SK-MEL-5 (cell line): ENCODE results near the gene OBSCN. TPM values are rescaled to one million over a fixed set of nuclear protein-coding genes. Genes with fewer than 3 reads are reported as not detected.

ENCODE experiments used
- DNase-seq: peaks from one replicate; pipeline ENCODE4 v3.0.0-alpha.2; 2016; ENCODE audit warnings: low read depth, low spot score
- in situ Hi-C: cut with HindIII; loops from 2 replicates; pipeline ENCODE4 v1.10.0; 2016; ENCODE audit warnings: low sequenced_read_pairs, high pct_unique_total_duplicates, low pct_unique_long_range_greater_than_20kb
- total RNA-seq: library from RNA; depleted of rRNA; stranded (reverse); fragments of >200 nt; shearing (Covaris generic); gene quantifications from 2 replicates; pipeline ENCODE4 v1.2.3, GENCODE V29; 2014

Gene OBSCN
- total RNA-seq, 1 experiment from 2014 or later, result 0.98 TPM

DNA sequence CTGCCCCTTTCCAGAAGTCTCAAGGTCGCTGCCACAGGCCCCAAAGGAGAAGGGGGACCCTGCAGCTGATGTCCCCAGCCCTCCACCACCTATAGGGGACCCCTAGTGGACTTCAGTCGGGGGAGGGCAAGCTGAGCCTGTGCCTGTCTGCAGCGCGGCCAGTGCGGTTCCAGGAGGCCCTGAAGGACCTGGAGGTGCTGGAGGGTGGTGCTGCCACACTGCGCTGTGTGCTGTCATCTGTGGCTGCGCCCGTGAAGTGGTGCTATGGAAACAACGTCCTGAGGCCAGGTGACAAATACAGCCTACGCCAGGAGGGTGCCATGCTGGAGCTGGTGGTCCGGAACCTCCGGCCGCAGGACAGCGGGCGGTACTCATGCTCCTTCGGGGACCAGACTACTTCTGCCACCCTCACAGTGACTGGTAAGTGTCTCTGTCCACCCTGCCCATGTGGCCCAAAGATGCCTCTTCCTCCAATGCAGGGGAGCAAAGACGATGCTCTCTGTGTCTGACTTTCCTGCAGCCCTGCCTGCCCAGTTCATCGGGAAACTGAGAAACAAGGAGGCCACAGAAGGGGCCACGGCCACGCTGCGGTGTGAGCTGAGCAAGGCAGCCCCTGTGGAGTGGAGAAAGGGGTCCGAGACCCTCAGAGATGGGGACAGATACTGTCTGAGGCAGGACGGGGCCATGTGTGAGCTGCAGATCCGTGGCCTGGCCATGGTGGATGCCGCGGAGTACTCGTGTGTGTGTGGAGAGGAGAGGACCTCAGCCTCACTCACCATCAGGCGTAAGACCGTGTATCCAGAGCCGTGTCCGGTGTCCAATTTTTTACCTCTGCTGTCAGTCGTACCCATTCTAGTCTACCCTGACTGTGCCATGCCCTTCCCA, 79.9 kb downstream of the OBSCN start:
- in situ Hi-C loops, result no loop called here
- DNase-seq, result no peak

DNA sequence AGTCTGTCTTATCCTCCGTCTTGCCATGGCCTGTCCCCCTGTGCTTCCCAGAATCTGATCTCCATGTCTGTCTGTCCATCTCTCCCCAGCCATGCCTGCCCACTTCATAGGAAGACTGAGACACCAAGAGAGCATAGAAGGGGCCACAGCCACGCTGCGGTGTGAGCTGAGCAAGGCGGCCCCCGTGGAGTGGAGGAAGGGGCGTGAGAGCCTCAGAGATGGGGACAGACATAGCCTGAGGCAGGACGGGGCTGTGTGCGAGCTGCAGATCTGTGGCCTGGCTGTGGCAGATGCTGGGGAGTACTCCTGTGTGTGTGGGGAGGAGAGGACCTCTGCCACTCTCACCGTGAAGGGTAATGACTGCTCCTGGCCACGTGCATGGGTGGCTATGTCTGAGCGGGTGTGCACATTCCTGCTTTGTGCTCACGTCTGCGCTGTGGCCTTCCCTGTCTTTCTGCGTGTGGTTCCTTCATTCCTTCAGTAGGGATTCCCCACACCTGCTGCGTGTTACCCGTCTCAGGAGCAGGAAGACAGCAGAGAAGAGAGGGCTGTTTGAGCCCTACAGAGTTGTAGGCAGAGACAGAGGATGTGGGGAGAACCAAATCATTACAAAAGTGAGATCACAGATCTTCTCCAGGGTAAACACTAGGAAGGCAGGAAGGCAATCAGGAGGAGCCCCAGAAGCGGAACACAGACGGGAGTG, 80.8 kb downstream of the OBSCN start:
- in situ Hi-C loops, result no loop called here
- DNase-seq, result no peak

DNA sequence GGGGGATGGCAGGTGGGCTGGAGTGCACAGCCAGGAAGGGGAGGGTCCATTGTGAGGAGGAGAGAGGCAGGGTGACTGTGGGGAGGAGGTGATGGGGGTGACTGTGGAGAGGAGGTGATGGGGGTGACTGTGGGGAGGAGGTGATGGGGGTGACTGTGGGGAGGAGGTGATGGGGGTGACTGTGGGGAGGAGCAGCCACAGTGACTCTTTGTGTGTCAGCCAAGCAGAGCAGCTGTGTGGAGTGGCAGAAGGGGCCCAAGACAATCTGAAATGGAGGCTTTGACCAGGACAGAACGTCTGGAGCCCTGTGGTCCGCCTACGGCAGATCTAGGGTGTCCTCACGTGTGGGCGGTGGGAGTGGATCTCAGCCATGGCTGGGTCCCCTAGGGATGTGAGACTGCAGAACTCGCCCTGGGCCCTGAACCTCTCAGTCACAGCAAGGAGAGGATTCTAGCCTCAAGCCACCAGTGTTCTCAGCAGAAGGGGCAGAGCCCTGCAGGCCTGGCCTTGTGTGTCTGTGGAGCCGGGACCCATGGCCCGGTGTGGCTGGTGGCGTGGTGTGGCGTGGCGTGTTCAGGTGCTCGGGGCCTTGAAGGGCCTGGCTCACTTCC, 81.5 kb downstream of the OBSCN start:
- in situ Hi-C loops, result no loop called here

DNA sequence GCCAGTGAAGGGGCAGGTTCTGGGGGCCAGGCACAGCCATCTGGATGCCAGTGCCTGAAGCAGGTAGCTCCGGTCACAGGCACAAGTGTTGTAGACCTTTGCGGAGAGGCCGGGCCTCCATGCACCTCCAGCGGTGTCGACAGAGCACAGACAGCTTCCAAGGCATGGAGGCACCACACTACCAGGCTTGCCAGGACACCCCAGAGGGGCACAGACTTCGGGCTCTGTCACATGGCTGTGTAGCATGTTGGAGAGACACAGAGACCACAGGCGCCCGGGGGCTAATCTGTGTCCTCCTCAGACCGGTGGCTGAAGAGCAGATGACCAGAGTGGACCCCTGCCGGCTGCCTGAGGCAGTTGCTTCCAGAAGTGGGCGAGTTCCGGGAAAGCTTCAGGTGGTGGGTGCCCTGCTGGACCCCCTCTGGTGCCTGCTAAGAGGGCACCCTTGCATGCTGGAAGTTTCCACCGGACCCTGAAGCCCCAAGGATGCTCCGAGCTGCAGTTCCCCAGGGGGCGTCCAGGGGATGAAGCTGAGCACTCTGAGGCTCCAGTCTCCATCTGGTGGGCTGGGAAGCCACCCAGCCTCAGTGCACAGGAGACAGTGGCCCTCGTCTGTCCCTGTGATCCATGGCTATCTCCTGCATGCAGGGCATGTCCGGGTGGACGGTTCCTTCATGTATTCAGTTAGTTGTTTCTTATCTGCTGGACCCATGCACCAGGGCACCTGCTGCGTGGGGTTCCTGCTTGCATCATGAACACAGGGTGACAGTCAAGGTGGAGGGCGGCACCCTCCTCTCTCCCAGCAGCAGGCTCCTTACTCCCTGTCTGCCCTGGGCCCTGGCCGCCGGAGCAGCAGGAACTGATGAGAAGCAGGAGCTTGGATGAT, 82.4 kb downstream of the OBSCN start:
- in situ Hi-C loops, result no loop called here
- no peak for DNase-seq

More for the DNA sequence above, 81.5 kb downstream of the OBSCN start:
- DNase-seq, result no peak

DNA sequence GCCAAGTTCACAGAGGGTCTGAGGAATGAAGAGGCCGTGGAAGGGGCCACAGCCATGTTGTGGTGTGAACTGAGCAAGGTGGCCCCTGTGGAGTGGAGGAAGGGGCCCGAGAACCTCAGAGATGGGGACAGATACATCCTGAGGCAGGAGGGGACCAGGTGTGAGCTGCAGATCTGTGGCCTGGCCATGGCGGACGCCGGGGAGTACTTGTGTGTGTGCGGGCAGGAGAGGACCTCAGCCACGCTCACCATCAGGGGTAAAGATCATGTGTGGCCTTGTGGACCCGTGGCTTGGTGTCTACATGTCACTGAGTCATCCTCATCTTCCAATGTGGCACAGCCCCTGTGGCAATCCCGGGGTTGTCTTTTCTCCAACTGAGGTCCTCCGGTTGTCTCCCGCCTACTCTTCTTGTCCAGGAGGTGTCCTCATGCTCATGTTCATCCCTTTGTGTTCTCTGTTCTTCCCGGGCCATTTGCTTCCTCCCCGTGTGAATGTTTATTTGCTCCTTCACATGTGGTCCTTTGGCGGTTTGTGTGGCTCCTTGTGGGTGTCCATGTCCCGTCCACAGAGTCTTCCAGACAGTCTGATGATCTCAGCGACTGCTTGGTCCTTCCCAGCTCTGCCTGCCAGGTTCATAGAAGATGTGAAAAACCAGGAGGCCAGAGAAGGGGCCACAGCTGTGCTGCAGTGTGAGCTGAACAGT, 84.2 kb downstream of the OBSCN start:
- no peak for DNase-seq
- in situ Hi-C loops, result no loop called here

DNA sequence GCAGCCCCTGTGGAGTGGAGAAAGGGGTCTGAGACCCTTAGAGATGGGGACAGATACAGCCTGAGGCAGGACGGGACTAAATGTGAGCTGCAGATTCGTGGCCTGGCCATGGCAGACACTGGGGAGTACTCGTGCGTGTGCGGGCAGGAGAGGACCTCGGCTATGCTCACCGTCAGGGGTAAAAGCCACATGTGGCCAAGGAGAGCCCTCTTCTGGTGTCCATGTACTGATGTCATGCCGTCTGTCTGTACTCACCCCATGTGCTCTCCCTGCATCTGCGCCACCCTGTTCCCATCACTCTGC, 84.7 kb downstream of the OBSCN start:
- in situ Hi-C loops, result no loop called here
- no peak for DNase-seq

DNA sequence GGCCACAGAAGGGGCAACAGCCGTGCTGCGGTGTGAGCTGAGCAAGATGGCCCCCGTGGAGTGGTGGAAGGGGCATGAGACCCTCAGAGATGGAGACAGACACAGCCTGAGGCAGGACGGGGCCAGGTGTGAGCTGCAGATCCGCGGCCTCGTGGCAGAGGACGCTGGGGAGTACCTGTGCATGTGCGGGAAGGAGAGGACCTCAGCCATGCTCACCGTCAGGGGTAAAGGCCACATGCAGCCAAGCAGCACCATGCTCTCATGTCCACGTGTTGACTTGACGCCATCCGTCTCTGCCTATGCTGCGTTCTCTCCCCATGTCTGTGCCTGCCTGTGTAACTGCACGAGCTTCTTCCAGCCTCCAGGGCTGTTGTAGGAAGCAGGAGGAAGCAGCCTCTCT, 85.5 kb downstream of the OBSCN start:
- in situ Hi-C loops, result no loop called here
- no peak for DNase-seq

DNA sequence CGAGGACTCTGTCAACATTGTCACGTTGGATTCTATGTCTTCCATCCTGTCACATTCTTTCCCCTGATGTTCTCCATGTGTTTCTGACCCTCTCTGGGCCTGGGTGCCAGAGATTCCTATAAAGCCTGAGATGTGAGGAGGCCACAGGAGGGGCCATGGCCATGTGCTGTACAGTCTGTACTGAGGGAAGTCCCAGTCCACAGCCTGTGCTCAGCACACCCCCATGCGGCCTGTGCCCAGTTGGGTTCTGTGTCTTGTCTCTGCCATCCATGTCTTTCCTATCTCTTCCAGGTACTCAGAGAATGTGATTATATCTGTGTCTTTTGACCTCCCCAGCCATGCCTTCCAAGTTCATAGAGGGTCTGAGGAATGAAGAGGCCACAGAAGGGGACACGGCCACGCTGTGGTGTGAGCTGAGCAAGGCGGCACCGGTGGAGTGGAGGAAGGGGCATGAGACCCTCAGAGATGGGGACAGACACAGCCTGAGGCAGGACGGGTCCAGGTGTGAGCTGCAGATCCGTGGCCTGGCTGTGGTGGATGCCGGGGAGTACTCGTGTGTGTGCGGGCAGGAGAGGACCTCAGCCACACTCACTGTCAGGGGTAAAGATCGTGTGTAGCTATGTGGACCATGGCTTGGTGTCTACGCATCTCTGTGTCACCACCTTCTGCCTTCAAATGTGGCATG, 86.1 kb downstream of the OBSCN start:
- no peak for DNase-seq
- in situ Hi-C loops, result no loop called here

DNA sequence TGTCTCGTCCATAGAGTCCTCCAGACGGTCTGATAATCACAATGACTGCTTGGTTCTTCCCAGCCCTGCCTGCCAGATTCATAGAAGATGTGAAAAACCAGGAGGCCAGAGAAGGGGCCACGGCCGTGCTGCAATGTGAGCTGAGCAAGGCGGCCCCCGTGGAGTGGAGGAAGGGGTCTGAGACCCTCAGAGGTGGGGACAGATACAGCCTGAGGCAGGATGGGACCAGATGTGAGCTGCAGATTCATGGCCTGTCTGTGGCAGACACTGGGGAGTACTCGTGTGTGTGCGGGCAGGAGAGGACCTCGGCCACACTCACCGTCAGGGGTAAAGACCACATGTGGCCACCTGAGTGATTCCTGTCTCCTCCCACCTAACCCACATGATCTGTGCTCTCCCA, 86.9 kb downstream of the OBSCN start:
- in situ Hi-C loops, result no loop called here
- no peak for DNase-seq

DNA sequence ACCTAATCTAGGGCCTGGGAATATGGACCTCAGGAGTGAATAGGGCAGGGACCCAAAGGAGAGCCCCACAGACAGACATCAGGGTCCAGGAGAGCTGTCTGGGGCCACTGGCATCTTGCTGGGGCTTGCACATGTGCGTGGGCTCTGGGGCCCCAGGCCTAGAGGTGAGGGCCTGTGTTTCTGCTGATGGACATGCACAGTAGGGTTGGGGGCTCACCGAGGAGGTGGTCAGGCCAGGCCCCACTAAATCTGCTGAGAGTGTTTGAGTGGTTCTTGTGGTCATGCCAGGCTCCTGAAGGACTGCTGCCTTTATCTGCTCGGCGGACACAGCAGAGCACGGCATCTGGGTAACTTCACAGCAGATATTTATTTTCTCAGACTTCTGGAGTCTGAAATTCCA, 87.4 kb downstream of the OBSCN start:
- no peak for DNase-seq
- in situ Hi-C loops, result no loop called here

DNA sequence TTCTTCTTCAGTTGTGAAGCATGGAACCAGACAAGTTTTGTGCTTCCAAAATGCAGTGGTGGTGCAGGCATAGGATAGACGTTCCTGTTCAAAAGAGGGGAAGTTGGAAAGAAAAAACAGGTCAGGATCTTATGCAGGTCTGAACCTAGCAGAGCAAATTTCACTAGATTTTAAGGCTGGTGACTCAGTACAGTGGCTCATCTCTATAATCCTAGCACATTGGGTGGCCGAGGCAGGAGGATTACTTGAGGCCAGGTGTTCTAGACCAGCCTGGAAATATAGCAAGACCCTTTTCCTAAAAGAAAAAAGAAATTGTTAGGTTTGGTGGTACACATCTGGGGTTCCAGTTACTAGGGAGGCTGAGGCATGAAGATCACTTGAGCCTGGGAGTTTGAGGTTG, 88.1 kb downstream of the OBSCN start:
- DNase-seq, result no peak
- in situ Hi-C loops, result no loop called here

DNA sequence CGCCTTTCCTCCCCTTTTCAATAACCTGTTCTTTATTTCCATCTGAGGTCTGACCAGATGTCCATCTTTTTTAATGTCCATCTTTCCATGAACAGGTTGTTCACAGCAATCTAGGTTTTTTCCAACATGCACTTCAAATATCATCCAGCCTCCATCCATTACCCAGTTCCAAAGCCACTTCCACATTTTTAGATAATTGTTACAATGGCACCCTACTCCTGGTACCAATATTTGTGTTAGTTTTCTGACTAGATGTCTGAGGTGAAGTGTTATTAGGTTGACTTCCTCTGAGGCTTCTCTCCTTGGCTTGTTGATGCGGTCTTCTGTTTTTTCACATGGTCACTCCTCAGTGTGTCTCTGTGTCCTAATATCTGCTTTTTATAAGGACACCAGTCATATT, 89.4 kb downstream of the OBSCN start:
- no peak for DNase-seq
- in situ Hi-C loops, result no loop called here

DNA sequence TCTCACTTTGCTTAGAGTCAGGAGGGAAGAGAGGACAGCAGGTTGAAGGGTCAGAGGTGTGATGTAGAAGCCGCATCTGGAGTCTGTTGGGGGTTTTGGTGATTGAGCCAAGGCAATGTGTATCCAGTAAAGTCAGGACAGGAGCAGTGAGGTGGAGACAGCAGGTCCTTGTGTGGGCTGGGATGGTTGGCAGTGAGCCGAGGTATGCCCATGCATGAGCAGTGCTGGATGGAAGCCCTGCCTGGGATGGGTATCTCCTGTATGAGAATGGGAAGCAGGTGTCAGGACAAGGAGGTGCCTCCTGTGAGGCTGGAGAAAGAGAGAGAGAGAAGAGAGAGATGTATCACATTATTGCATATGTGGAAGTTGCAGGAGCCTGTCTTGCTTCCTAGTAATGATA, 90.0 kb downstream of the OBSCN start:
- in situ Hi-C loops, result no loop called here
- no peak for DNase-seq

DNA sequence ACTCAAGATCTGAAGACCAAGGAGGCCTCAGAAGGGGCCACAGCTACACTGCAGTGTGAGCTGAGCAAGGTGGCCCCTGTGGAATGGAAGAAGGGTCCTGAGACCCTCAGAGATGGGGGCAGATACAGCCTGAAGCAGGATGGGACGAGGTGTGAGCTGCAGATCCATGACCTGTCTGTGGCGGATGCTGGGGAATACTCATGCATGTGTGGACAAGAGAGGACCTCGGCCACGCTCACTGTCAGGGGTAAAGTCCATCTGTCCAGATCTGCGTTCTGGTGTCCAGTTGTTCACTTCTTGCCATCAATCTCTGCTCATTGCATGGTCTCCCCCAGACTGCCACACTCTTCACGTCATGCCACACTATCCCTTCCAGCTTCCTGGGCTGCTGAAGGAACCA, 90.6 kb downstream of the OBSCN start:
- in situ Hi-C loops, result no loop called here
- DNase-seq, result no peak

DNA sequence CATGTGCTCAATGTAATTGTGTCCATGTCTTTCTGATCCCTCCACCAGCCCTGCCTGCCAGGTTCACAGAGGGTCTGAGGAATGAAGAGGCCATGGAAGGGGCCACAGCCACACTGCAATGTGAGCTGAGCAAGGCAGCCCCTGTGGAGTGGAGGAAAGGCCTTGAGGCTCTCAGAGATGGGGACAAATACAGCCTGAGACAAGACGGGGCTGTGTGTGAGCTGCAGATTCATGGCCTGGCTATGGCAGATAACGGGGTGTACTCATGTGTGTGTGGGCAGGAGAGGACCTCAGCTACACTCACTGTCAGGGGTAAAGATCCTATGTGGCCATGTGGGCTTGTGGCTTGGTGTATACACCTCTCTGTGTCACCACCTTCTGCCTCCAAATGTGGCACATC, 91.4 kb downstream of the OBSCN start:
- DNase-seq, result no peak
- in situ Hi-C loops, result no loop called here

DNA sequence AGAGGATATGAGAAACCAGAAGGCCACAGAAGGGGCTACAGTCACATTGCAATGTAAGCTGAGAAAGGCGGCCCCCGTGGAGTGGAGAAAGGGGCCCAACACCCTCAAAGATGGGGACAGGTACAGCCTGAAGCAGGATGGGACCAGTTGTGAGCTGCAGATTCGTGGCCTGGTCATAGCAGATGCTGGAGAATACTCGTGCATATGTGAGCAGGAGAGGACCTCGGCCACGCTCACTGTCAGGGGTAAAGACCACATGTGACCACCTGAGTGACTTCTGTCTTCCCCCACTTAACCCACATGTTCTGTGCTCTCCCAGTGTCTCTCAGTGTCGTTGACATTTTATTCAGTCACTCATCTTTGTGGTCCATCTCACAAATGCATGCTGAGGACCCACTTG, 92.1 kb downstream of the OBSCN start:
- in situ Hi-C loops, result no loop called here
- DNase-seq, result no peak

DNA sequence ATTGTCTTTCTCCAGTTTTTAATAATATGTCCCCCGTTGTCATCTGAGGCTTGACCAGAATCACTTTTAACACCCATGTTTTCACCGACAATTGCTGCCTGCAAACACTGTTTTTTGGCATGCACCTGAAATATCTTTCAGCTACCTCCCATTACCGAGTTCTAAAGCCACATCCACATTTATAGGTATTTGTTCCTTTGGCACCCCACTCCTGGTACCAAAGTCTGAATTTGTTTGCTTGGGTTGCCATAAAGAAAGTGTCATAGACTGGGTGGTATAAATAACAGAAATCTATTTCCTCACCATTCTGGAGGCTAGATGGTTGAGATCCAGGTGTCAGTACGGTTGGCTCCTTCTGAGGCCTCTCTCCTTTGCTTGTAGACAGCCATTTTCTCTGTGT, 94.2 kb downstream of the OBSCN start:
- DNase-seq, result no peak

More for the DNA sequence above, 94.2 kb downstream of the OBSCN start:
- in situ Hi-C loops, result no loop called here
